ENCODE measurements around the gene C12orf42. TPM values are rescaled to one million over a fixed set of nuclear protein-coding genes. Genes with fewer than 3 reads are reported as not detected.
"Not testable (repeated sequence)": the region's sequence is repeated elsewhere in the genome, so short reads cannot be mapped to it uniquely, and the experiment has no call there.

Gene C12orf42
- total RNA-seq, 1 donor from 2014 or later = not detected

DNA sequence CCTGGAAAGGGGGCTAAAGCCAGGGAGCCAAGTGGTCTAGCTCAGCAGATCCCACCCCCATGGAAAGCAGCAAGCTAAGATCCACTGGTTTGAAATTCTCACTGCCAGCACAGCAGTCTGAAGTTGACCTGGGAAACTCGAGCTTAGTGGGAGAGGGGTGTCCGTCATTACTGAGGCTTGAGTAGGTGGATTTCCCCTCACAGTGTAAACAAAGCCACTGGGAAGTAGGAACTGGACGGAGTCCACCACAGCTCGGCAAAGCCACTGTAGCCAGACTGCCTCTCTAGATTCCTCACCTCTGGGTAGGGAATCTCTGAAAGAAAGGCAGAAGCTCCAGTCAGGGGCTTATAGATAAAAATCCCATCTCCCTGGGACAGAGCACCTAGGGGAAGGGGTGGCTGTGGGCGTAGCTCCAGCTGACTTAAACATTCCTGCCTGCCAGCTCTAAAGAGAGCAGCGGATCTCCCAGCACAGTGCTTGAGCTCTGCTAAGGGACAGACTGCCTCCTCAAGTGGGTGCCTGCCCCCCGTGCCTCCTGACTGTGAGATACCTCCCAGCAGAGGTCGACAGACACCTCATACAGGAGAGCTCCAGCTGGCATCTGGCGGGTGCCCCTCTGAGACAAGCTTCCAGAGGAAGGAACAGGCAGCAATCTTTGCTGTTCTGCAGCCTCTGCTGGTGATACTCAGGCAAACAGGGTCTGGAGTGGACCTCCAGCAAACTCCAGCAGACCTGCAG, 70.8 kb downstream of the C12orf42 start:
- DNase-seq (ENCODE audit: low read depth in 2 of 2) = not testable (repeated sequence)

- no peak for DNase-seq (ENCODE audit: low read depth in 2 of 2)
Observed at GRCh38 chr12:103423516-103423910, 72.3 kb downstream of the C12orf42 start.

DNA sequence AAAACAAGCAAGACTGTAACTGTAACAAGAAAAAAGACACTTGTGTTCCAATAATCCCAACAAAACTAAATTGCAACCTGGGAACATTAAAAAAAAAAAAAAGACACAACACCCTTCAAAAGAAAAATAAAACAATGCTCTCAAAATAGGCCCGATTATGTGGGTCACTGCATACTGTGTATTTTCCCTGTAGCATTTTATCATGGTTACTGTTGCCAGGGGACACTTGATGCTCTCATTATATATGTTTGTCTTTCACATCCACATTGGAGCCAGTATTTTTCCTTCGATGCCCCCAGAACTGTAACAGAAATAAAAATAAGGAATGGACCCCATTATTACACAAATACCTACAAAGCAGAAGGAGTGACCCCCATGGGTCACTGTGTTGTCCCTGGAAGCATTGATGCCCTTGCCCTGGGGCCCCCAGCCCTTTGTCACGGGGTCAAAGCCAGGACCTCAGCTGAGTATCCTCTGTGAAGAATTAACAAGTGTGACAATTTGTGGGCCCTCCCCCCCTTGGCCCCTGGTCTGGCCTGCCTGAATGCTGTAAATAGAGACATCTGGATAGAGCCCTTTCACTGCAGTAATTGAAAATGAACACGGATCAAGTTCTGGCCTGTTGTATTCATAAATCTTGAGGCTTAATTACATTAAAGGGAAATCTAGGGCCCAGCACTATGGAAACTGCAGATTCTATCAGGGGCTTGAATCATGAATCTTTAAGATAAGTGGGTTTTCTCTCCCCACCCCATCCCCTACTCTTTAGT, 72.8 kb downstream of the C12orf42 start:
- DNase-seq (ENCODE audit: low read depth in 2 of 2) = no peak

- DNase-seq (ENCODE audit: low read depth in 2 of 2) = no peak
Observed at GRCh38 chr12:103422328-103422727, 73.4 kb downstream of the C12orf42 start.

GRCh38 chr12:103421402-103421801, 74.4 kb downstream of the C12orf42 start:
- no peak for DNase-seq (ENCODE audit: low read depth in 2 of 2)

- DNase-seq (ENCODE audit: low read depth in 2 of 2) = no peak
Observed at GRCh38 chr12:103415681-103416080, 80.1 kb downstream of the C12orf42 start.

- DNase-seq (ENCODE audit: low read depth in 2 of 2) = no peak
Observed at GRCh38 chr12:103401421-103401820, 94.3 kb downstream of the C12orf42 start.

GRCh38 chr12:103399986-103400385, 95.8 kb downstream of the C12orf42 start:
- no peak for DNase-seq (ENCODE audit: low read depth in 2 of 2)

GRCh38 chr12:103397536-103397935, 98.2 kb downstream of the C12orf42 start:
- DNase-seq (ENCODE audit: low read depth in 2 of 2) = no peak

DNA sequence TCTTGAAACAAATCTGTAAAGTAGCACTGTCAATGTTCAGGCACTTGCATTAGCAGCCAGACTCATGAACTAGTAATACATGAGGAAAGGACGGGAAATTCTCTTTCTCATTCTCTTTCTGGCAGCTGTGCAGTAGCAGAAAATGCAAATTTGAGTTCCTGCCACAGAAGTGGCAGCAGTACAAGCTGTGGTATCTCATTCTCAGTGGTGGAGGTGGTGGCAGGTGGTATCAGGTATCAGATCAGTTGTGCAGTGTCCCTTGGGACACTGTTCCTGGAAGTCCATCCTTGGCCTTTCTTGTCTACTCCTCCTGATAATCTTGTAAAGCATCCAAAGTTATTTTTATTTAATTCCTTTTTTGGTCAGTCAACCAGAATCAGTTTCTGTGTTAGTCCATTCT, 103.0 kb downstream of the C12orf42 start:
- DNase-seq (ENCODE audit: low read depth in 2 of 2) = no peak

GRCh38 chr12:103391103-103391502, 104.7 kb downstream of the C12orf42 start:
- DNase-seq (ENCODE audit: low read depth in 2 of 2) = no peak

DNA sequence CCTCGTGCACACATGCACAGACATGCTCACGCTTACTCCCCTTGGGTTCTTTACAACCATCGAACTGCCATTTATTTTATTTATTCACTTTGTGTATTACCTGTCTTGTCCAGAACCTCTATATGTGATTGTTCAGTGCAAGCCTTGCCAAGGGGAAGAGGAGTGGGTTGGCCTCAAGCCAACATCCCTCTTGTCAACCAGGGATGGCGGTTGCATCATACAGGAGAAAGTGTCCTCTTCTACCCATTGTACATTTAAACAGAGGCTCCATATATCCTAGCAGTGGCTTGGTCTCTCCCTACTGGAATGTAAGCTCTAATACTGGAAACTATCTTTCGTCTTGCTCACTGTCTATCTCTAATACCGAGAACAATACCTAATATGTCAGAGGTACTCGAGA, 108.4 kb downstream of the C12orf42 start:
- DNase-seq (ENCODE audit: low read depth in 2 of 2) = no peak

DNA sequence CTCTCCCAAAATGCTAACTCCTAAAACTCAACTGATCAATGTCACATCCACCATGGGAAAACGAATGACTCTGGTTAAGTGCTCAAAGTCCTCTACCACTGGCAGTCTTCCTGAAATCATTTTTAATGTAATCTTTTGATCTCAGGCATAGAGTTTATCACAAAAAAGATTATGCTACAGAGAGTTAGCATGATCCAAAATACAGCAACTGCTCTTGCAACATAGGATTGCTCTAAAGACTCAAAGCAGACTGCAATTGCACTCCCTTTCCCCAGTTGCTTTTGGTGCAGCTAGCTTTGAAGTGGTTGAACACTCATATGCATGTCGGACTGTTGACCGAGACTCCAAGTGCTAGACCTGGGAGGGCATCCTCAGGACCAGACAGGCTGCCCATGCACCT, 109.3 kb downstream of the C12orf42 start:
- DNase-seq (ENCODE audit: low read depth in 2 of 2) = no peak

DNA sequence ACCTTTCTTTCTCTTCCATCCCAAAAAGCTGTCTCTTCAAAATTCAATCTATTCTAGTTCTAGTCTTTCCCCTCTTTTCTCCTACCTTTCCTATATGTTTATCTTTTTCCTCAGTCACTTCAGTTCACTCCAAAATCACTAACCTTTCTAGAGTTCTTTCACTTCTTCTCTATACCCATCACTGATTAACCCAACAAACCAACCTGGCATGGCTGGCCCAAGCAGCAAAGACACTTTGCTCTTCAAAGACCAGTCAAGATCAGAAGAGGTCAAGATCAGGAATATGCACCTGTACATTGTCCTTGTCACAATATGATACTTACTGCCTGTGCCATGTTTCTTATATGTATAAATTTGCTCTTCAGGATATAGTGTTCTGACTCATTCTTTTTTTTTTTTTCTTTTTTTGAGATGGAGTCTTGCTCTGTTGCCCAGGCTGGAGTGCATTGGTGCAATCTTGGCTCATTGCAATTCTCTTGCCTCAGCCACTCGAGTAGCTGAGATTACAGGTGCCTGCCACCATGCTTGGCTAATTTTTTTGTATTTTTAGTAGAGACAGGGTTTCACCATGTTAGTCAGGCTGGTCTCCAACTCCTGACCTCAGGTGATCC, 112.9 kb downstream of the C12orf42 start:
- DNase-seq (ENCODE audit: low read depth in 2 of 2) = no peak

- DNase-seq (ENCODE audit: low read depth in 2 of 2) = no peak
Observed at GRCh38 chr12:103382119-103382518, 113.6 kb downstream of the C12orf42 start.

DNA sequence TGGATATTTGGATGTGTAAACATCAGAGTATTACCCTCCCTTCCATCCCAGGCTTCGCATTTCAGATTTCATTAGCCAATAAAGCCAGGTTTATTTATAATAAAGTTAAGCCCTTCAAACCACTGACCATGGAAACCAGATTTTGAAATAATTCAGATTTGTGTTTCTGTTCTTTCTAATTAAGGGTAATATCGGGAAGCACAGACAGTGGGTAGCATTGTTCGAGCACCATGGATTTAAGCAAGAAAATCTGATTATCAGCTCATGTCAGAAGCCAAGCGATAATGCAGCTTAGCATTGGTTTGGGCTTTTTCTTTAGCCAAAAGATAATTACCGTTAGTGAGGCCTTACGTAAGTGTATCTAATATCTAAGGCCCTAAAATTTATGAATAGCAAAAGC, 116.1 kb downstream of the C12orf42 start:
- no peak for DNase-seq (ENCODE audit: low read depth in 2 of 2)

GRCh38 chr12:103373088-103373523, 122.7 kb downstream of the C12orf42 start:
- DNase-seq (ENCODE audit: low read depth in 2 of 2) = no peak

DNA sequence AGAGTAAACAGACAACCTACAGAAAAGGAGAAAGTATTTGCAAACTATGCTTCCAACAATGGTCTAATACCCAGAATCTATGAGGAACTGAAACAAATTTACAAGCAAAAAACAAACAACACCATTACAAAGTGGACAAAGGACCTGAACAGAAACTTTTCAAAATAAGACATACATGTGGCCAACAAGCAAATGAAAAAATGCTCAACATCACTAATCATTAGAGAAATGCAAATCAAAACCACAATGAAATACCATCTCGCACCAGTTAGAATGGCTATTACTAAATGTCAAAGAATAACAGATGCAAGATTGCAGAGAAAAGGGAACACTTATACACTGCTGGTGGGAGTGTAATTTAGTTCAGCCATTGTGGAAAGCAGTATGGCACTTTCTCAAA, 125.8 kb downstream of the C12orf42 start:
- DNase-seq (ENCODE audit: low read depth in 2 of 2) = no peak

GRCh38 chr12:103368167-103368566, 127.6 kb downstream of the C12orf42 start:
- DNase-seq (ENCODE audit: low read depth in 2 of 2) = no peak

- DNase-seq (ENCODE audit: low read depth in 2 of 2) = no peak
Observed at GRCh38 chr12:103354403-103354802, 141.4 kb downstream of the C12orf42 start.

- no peak for DNase-seq (ENCODE audit: low read depth in 2 of 2)
Observed at GRCh38 chr12:103353913-103354312, 141.9 kb downstream of the C12orf42 start.

DNA sequence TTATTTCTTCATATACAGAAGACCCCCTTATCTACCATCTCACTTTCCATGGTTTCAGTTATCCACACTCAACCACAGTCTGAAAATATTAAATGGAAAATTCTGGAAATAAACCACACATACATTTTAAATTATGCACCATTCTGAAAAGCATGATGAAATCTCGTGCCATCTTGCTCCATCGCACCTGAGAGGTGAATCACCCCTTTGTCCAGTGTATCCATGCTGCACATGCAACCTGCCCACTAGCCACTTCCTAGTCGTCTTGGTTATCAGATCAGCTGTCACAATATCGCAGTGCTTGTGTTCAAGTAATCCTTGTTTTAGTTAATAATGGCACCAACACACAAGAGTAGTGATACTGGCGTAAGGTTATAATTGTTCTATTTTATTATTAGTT, 145.7 kb downstream of the C12orf42 start:
- DNase-seq (ENCODE audit: low read depth in 2 of 2) = no peak

- DNase-seq (ENCODE audit: low read depth in 2 of 2) = no peak
Observed at GRCh38 chr12:103348935-103349334, 146.8 kb downstream of the C12orf42 start.
